Daoy (cell line): ENCODE data around the gene PRTN3. TPM values are rescaled to one million over a fixed set of nuclear protein-coding genes. Genes with fewer than 3 reads are reported as not detected.

Source experiments
- DNase-seq: peaks from one replicate; pipeline ENCODE4 v3.0.0-alpha.2; 2015; ENCODE audit warnings: low read depth
- total RNA-seq: library from RNA; depleted of rRNA; stranded (reverse); fragments of >200 nt; shearing (Covaris generic); gene quantifications from 2 replicates; pipeline ENCODE4 v1.2.3, GENCODE V29; 2014

PRTN3 gene
- total RNA-seq, 1 experiment from 2014 or later = not detected

- no peak for DNase-seq
Measured at GRCh38 chr19:803099-803561, 37.7 kb upstream of the PRTN3 start.

DNA sequence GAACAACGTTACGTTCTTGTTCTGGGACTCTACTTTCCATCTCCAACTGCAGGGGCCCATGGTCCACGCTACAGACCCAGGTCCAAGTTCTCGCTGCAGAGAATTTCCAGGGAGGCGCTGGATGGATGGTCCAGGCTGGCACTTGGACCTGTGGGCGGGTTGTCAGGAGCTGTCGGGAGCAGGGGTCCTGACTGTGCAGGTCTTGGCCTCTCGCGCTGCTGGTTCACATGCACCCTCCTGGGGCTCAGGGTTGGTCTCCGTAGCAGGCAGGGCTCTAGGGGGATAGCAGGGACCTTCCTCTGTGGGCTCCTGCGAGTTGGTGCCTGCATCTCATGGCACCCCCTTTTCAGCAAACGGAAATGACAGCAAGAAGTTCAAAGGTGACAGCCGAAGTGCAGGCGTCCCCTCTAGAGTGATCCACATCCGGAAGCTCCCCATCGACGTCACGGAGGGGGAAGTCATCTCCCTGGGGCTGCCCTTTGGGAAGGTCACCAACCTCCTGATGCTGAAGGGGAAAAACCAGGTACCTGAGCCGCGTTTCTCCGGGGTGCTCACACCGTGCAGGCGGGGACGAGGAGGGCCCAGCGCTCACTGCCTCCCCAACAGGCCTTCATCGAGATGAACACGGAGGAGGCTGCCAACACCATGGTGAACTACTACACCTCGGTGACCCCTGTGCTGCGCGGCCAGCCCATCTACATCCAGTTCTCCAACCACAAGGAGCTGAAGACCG lies 36.9 kb upstream of the PRTN3 start:
- no peak for DNase-seq

GRCh38 chr19:804419-805165 lies 36.2 kb upstream of the PRTN3 start:
- no peak for DNase-seq

GRCh38 chr19:805166-805551 lies 35.6 kb upstream of the PRTN3 start:
- no peak for DNase-seq

- no peak for DNase-seq
Measured at GRCh38 chr19:805600-806550, 34.9 kb upstream of the PRTN3 start.

GRCh38 chr19:806815-807421 lies 33.9 kb upstream of the PRTN3 start:
- DNase-seq = no peak

DNA sequence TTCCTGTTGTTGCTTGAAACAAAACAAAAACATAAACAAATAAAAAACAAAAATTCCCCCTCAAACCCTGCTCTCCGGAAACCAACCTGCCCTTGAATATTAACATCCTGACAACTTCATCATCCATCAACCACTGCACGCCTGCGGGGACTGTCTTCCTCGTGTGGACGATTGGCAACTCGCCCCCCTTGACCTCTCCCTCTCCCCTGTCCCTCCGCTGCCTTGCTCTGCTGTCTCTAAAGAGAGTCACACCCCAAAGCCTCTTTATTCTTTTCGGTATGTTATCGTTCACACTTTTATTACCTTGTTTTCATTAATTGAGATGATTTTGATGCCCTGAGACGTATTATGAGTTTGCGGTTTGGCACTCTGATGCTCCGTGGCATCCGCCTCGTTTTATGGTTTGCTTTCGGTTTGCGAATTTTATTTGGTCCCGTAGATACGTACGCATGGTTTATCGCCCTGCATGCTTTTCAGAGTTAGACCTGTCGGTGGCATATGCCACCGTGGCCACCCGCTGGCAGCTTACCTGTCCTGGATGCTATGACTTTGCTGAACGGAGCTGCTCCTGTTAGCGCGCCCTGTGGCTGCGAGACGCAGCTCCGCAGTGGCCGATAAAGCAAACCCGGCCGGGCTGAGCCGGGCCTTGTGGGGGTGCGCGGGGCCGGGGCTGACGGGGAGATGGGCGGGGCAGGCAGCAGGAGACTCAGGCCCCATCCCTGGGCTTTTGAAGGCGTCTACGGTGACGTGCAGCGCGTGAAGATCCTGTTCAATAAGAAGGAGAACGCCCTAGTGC lies 33.0 kb upstream of the PRTN3 start:
- DNase-seq = no peak

GRCh38 chr19:808423-808775 lies 32.4 kb upstream of the PRTN3 start:
- DNase-seq = no peak

DNA sequence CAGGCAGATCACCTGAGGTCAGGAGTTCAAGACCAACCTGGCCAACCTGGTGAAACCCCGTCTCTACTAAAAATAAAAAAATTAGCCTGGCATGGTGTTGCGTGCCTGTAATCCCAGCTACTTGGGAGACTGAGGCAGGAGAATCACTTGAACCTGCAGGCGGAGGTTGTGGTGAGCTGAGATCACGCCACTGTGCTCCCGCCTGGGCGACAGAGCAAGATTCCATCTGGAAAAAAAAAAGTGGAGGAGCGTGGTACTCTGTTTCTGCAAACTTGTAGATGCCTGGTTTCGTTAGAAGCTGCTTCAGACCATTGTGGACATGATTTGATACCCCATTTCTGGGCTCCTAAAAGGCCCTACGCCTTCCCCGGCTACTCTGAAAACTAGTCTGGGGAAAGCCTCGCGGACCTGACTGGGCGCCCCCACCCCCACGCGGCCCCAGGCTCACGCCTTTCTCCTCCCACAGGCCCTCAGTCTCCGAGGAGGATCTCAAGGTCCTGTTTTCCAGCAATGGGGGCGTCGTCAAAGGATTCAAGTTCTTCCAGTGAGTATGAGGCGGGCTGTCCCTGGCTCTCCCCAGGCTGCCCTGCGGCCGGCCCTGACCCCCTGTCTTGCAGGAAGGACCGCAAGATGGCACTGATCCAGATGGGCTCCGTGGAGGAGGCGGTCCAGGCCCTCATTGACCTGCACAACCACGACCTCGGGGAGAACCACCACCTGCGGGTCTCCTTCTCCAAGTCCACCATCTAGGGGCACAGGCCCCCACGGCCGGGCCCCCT lies 30.5 kb upstream of the PRTN3 start:
- no peak for DNase-seq

GRCh38 chr19:810883-811489 lies 29.8 kb upstream of the PRTN3 start:
- DNase-seq = no peak

GRCh38 chr19:811506-812048 lies 29.2 kb upstream of the PRTN3 start:
- DNase-seq = no peak

DNA sequence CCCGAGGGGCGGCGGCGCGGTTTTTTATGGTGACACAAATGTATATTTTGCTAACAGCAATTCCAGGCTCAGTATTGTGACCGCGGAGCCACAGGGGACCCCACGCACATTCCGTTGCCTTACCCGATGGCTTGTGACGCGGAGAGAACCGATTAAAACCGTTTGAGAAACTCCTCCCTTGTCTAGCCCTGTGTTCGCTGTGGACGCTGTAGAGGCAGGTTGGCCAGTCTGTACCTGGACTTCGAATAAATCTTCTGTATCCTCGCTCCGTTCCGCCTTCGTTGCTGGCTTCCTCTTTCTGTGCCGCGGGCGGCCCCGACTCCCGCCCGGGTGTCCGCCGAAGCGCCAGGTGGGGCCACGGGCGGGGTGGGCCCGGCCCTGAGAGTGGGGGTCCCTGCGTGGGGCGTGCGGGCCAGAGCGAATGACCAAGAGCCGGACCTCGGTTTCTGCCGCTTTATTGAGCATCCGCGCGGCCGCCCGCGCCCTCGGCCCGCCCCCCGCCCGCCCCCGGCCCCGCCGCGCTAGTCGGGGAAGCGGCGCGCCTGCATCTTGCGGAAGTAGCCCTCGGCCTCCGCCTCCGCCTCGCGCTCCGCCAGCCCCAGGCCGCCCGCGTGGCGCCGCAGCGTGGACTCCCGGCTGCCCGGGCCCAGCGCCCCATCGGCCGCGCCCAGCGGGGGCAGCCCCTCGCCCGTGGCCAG lies 28.6 kb upstream of the PRTN3 start:
- DNase-seq = no peak

DNA sequence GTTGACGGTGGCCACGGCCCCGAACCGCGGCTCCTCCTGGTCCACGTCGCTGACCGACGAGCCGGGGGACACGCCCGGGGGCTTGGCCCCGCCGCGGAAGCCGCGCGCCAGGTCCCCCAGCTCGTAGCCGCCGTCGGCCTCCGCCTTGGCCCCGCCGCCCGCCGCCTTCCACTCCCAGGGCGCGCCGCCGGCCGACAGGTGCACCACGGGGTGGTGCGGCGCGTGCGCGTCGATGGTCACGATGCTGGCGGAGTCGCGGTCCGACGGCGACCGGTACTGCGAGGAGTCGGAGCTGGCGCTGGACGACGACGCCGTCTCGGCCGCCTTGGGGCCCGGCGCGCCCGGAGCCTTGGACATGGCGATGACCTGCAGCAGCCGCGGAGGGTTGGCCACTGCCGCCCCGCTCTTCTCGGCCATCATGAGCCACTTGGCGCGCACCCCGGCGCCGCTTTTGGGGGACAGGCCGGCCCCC lies 28.0 kb upstream of the PRTN3 start:
- no peak for DNase-seq

GRCh38 chr19:813219-814151 lies 27.3 kb upstream of the PRTN3 start:
- no peak for DNase-seq

- DNase-seq = no peak
Measured at GRCh38 chr19:814152-815078, 26.4 kb upstream of the PRTN3 start.

DNA sequence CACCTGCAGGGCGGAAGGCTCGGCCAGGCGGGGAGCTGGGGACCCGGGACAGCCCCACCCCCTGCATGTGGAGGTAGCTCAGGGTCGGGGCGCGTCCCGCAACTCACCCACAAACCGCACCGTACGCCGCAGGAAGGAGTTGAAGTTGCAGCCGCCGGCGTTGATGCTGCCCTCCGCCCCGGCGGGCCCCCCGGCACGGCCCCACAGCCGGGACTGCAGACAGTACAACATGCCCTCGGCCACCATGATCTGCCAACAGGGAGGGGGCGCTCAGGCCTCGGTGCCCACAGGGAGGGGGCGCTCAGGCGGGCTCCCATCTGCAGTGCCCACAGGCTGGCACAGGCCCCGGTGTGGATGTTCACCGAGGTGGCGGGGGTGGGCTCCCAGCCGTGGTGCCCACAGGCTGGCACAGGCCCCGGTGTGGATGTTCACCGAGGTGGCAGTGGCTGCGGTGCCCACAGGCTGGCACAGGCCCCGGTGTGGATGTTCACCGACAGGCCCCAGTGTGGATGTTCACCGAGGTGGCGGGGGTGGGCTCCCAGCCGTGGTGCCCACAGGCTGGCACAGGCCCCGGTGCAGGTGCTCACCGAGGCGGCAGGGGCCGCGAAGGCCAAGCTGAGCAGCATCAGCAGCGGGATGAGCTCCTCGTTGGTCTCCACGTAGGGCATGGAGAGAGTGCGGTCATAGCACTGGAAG lies 25.6 kb upstream of the PRTN3 start:
- DNase-seq = no peak
